SK-N-SH treated with all-trans-retinoic acid at 6 μM for 48 hours (cell line): Measurements from ENCODE around the gene P2RY6.

ENCODE experiments used
- ATAC-seq: fragments of 200-7000 bp; cut with Tn5 transposase; 3 replicates; pipeline ENCODE4 v1.9.1; 2020; ENCODE audit warnings: mild to moderate bottlenecking, moderate library complexity
- ARNTL ChIP-seq: fragments of 450-650 bp; formaldehyde crosslinking; IDR thresholded peaks from 2 replicates; pipeline ENCODE4 v1.5.0; 2020; ENCODE audit warnings: low read depth, mild to moderate bottlenecking, moderate library complexity, borderline replicate concordance
- BACH2 ChIP-seq: fragments of 250-450 bp; sonication (Bioruptor Pico); IDR thresholded peaks from 2 replicates; pipeline ENCODE4 v1.9.0; 2021; ENCODE audit warnings: mild to moderate bottlenecking, borderline replicate concordance
- CSDC2 ChIP-seq: fragments of 250-450 bp; sonication (Bioruptor Pico); IDR thresholded peaks from 2 replicates; pipeline ENCODE4 v1.5.0; 2020; ENCODE audit warnings: mild to moderate bottlenecking, moderate library complexity
- GLIS3 ChIP-seq: fragments of 250-450 bp; sonication (Bioruptor Pico); IDR thresholded peaks from 2 replicates; pipeline ENCODE4 v1.5.0; 2020; ENCODE audit warnings: mild to moderate bottlenecking, moderate library complexity
- ISL1 ChIP-seq: fragments of 250-450 bp; sonication (Bioruptor Pico); IDR thresholded peaks from 2 replicates; pipeline ENCODE4 v2.1.2; 2022; ENCODE audit warnings: mild to moderate bottlenecking, moderate library complexity
- PATZ1 ChIP-seq: fragments of 250-450 bp; sonication (Bioruptor Pico); IDR thresholded peaks from 2 replicates; pipeline ENCODE4 v1.8.0; 2020; ENCODE audit warnings: mild to moderate bottlenecking, moderate library complexity, borderline replicate concordance
- PPARA ChIP-seq: fragments of 250-450 bp; sonication (Bioruptor Pico); IDR thresholded peaks from 2 replicates; pipeline ENCODE4 v1.5.0; 2020; ENCODE audit warnings: mild to moderate bottlenecking, borderline replicate concordance
- TCF4 ChIP-seq: fragments of 250-450 bp; sonication (Bioruptor Pico); IDR thresholded peaks from 2 replicates; pipeline ENCODE4 v1.8.0; 2021; ENCODE audit warnings: mild to moderate bottlenecking, moderate library complexity, borderline replicate concordance
- TOX ChIP-seq: fragments of 250-450 bp; sonication (Bioruptor Pico); IDR thresholded peaks from 2 replicates; pipeline ENCODE4 v1.8.0; 2021; ENCODE audit warnings: mild to moderate bottlenecking, moderate library complexity, borderline replicate concordance
- TSHZ2 ChIP-seq: fragments of 250-450 bp; sonication (Bioruptor Pico); IDR thresholded peaks from 2 replicates; pipeline ENCODE4 v1.5.0; 2020; ENCODE audit warnings: mild to moderate bottlenecking, moderate library complexity
- ZC3H10 ChIP-seq: fragments of 250-450 bp; sonication (Bioruptor Pico); IDR thresholded peaks from 2 replicates; pipeline ENCODE4 v1.5.1; 2021; ENCODE audit warnings: mild to moderate bottlenecking, moderate library complexity
- ZFP3 ChIP-seq: fragments of 250-450 bp; sonication (Bioruptor Pico); IDR thresholded peaks from 2 replicates; pipeline ENCODE4 v1.5.0; 2020; ENCODE audit warnings: mild to moderate bottlenecking, moderate library complexity
- ZFP30 ChIP-seq: fragments of 450-650 bp; formaldehyde crosslinking; IDR thresholded peaks from 2 replicates; pipeline ENCODE4 v1.5.0; 2022; ENCODE audit warnings: mild to moderate bottlenecking, moderate library complexity
- ZNF565 ChIP-seq: fragments of 450-650 bp; formaldehyde crosslinking; conservative IDR thresholded peaks from 2 replicates; pipeline ENCODE4 v1.5.0; 2020; ENCODE audit warnings: low read depth, mild to moderate bottlenecking, moderate library complexity
- ZNF8 ChIP-seq: fragments of 450-650 bp; formaldehyde crosslinking; IDR thresholded peaks from 2 replicates; pipeline ENCODE4 v1.5.0; 2020; ENCODE audit warnings: mild to moderate bottlenecking, moderate library complexity
- TF ChIP-seq, protein P1 (sequence below): fragments of 250-450 bp; sonication (Bioruptor Pico); IDR thresholded peaks from 2 replicates; pipeline ENCODE4 v1.5.1; 2020; ENCODE audit warnings: low read depth, mild to moderate bottlenecking, moderate library complexity
- TF ChIP-seq, protein P2 (sequence below): fragments of 250-450 bp; sonication (Bioruptor Pico); IDR thresholded peaks from 2 replicates; pipeline ENCODE4 v1.5.1; 2021; ENCODE audit warnings: mild to moderate bottlenecking, moderate library complexity
- TF ChIP-seq, protein P3 (sequence below): fragments of 250-450 bp; sonication (Bioruptor Pico); IDR thresholded peaks from 2 replicates; pipeline ENCODE4 v1.8.0; 2021; ENCODE audit warnings: low read depth, mild to moderate bottlenecking, moderate library complexity, borderline replicate concordance

Gene P2RY6

GRCh38 chr11:73271936-73272679 is at the start of gene P2RY6:
P2RY6 (plus strand) TSS chr11:73272338; CDS start chr11:73296519, 24,181 bp downstream.
- ATAC-seq, result peak; percentile 63
- TF ChIP-seq, protein P1, sequence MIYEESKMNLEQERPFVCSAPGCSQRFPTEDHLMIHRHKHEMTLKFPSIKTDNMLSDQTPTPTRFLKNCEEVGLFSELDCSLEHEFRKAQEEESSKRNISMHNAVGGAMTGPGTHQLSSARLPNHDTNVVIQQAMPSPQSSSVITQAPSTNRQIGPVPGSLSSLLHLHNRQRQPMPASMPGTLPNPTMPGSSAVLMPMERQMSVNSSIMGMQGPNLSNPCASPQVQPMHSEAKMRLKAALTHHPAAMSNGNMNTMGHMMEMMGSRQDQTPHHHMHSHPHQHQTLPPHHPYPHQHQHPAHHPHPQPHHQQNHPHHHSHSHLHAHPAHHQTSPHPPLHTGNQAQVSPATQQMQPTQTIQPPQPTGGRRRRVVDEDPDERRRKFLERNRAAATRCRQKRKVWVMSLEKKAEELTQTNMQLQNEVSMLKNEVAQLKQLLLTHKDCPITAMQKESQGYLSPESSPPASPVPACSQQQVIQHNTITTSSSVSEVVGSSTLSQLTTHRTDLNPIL, result no peak
- peak; percentile 35; the same call in 1 of the 2 replicates for TF ChIP-seq TCF4 (CRISPR knock-in tag)
- peak; percentile 57; the same call in 1 of the 2 replicates for TF ChIP-seq TSHZ2 (CRISPR knock-in tag)
- peak; percentile 87; the same call in 1 of the 2 replicates for TF ChIP-seq BACH2 (CRISPR knock-in tag)
- TF ChIP-seq ZNF8 (CRISPR knock-in tag), result peak; percentile 59; the same call in 1 of the 2 replicates
- 0 out of 2 replicates have a peak, but pooled peaks have one; percentile 44 for TF ChIP-seq ZNF565
- TF ChIP-seq CSDC2 (CRISPR knock-in tag), result 0 out of 2 replicates have a peak, but pooled peaks have one; percentile 29
- no peak for TF ChIP-seq GLIS3 (CRISPR knock-in tag)
- TF ChIP-seq, protein P2, sequence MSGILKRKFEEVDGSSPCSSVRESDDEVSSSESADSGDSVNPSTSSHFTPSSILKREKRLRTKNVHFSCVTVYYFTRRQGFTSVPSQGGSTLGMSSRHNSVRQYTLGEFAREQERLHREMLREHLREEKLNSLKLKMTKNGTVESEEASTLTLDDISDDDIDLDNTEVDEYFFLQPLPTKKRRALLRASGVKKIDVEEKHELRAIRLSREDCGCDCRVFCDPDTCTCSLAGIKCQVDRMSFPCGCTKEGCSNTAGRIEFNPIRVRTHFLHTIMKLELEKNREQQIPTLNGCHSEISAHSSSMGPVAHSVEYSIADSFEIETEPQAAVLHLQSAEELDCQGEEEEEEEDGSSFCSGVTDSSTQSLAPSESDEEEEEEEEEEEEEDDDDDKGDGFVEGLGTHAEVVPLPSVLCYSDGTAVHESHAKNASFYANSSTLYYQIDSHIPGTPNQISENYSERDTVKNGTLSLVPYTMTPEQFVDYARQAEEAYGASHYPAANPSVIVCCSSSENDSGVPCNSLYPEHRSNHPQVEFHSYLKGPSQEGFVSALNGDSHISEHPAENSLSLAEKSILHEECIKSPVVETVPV (CRISPR knock-in tag), result no peak

- no peak for ATAC-seq
- TF ChIP-seq ZFP30 (no peak), ZNF8 (CRISPR knock-in tag) (no peak)
- TF ChIP-seq, protein P3, sequence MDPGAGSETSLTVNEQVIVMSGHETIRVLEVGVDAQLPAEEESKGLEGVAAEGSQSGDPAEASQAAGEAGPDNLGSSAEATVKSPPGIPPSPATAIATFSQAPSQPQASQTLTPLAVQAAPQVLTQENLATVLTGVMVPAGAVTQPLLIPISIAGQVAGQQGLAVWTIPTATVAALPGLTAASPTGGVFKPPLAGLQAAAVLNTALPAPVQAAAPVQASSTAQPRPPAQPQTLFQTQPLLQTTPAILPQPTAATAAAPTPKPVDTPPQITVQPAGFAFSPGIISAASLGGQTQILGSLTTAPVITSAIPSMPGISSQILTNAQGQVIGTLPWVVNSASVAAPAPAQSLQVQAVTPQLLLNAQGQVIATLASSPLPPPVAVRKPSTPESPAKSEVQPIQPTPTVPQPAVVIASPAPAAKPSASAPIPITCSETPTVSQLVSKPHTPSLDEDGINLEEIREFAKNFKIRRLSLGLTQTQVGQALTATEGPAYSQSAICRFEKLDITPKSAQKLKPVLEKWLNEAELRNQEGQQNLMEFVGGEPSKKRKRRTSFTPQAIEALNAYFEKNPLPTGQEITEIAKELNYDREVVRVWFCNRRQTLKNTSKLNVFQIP (CRISPR knock-in tag), result no peak
These were observed 48.0 kb upstream of the P2RY6 start for GRCh38 chr11:73223998-73224730.

GRCh38 chr11:73225001-73225686 is 47.0 kb upstream of the P2RY6 start:
- ATAC-seq, result no peak
- no peak for TF ChIP-seq PATZ1 (CRISPR knock-in tag)
- no peak for TF ChIP-seq TOX (CRISPR knock-in tag)
- no peak for TF ChIP-seq ZFP30
- no peak for TF ChIP-seq ZNF565
- TF ChIP-seq ZC3H10 (CRISPR knock-in tag), result no peak
- no peak for TF ChIP-seq PPARA (CRISPR knock-in tag)
- no peak for TF ChIP-seq ARNTL
- TF ChIP-seq ISL1 (CRISPR knock-in tag), result no peak
- TF ChIP-seq ZFP3 (CRISPR knock-in tag), result no peak
- TF ChIP-seq, all 23 proteins: peak for 0
